C4-2B (cell line): ENCODE results near the gene RASL11B.

Experiments
- CTCF ChIP-seq: fragments of 450-650 bp; conservative IDR thresholded peaks from 2 replicates; pipeline ENCODE4 v1.5.1; 2017; ENCODE audit warnings: mild to moderate bottlenecking
- ZFX ChIP-seq: fragments of 450-650 bp; IDR thresholded peaks from 2 replicates; pipeline ENCODE4 v1.6.1; 2017

DNA sequence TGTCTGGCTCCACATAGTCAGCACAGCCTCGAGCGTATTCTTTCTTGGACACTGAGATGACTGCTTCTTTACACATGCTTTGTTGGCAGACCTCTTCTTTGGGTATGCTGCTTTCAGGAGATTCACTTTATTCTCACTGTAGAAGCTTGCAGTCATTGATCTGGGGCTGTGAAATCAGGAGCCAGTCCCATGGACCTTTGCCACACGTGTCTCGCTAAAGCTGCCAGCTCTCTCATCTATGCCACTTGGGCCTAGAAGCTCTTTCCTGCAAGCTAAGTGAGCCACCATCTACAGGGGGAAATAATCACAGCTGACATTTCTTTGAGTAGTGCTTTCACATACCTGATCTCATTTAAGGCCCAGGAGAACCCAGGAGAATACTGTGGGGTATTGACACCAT lies 5.0 kb downstream of the RASL11B start:
- TF ChIP-seq CTCF (no peak), ZFX (no peak)
